H1 (cell line): ENCODE data around the gene IRF7. TPM values are rescaled to one million over a fixed set of nuclear protein-coding genes. Genes with fewer than 3 reads are reported as not detected.

Experiments used
- CBX5 ChIP-seq: fragments of 300-800, 300-1000 bp; sonication (generic); IDR thresholded peaks from 2 replicates; pipeline ENCODE4 v1.7.1; 2016; ENCODE audit warnings: antibody characterized with exemption, low read length, low read depth
- SIRT6 ChIP-seq: IDR thresholded peaks from one replicate; pipeline ENCODE4 v1.7.1; 2012; ENCODE audit warnings: low read length, inconsistent platforms
- polyA plus RNA-seq, 7 experiments: library from polyadenylated mRNA; depleted of rRNA in 3 of 7; stranded (reverse) in 5 of 7; unstranded in 2 of 7; fragments of >200 nt in 5 of 7; fragments of 200-250 nt in 2 of 7; gene quantifications; 1 replicate in 5 of 7; 2 replicates in 1 of 7; 4 replicates in 1 of 7; pipeline versions ENCODE4 v1.2.1 to v1.2.3, GENCODE V29; 2011 to 2013; ENCODE audit warnings: missing spikeins in 2 of 7, mixed read lengths in 2 of 7
- total RNA-seq: library from RNA; stranded (reverse); fragmentation: NEBNext Ultra II Directional; extraction: Animal tissue kit (Norgen Biotek cat#: 25700); gene quantifications from 2 replicates; pipeline ENCODE4 v1.2.1, GENCODE V29; 2021

Gene IRF7
- total and polyA plus RNA-seq, 2 of the 8 experiments (the other 6 are each of a cell fraction or from before 2014, with no cell fraction given) = 9.1 to 9.6 TPM

GRCh38 chr11:584287-584686 is 31.5 kb downstream of the IRF7 start (continued):
- TF ChIP-seq CBX5 (no peak), SIRT6 (no peak)
